Measurements from ENCODE around the gene DCAKD. TPM values are rescaled to one million over a fixed set of nuclear protein-coding genes. Genes with fewer than 3 reads are reported as not detected.

DCAKD gene
- total and polyA plus RNA-seq, 2 donors (not counting 3 experiments of a cell fraction or from before 2014, with no cell fraction given): 30.8 to 36.5 TPM

GRCh38 chr17:45013021-45013997 is 38.1 kb downstream of the DCAKD start:
- H3K9me1 ChIP-seq (replicated peaks; ENCODE audit: control insufficient read depth, extremely low read depth, insufficient read depth, low read length): no peaks in the 10 kb centered on the region

More at GRCh38 chr17:45013021-45013997, 38.1 kb downstream of the DCAKD start:
- dilution Hi-C loops (cut with MboI; ENCODE audit: extremely low pct_ligation_motif_present, low sequenced_read_pairs): no loop called here
- no peak overlapping the region for H3K4me3 ChIP-seq (replicated peaks in 1 of 3; ENCODE audit: insufficient read depth in 1 of 3, low read depth in 1 of 3, low read length in 3 of 3)
- no peaks in the 10 kb centered on the region for H4K20me1 ChIP-seq (replicated peaks; ENCODE audit: control insufficient read depth, extremely low read depth, insufficient read depth, low read length)
- H3K36me3 ChIP-seq (ENCODE audit: control insufficient read depth in 2 of 2, extremely low read depth in 1 of 2, insufficient read depth in 2 of 2, low read length in 2 of 2): no peaks in the 10 kb centered on the region
- CTCF ChIA-PET: interaction anchor here (0.6 to 13.8 kb wide), 4 partner anchors 8 to 122 kb away, joined by 3 to 331 read pairs (median 3); partner anchors contain the start of genes ACBD4 and GFAP
- H3K79me2 ChIP-seq (ENCODE audit: control insufficient read depth, insufficient read depth, low read length): no peaks in the 10 kb centered on the region
- no peaks in the 10 kb centered on the region for H3K9me3 ChIP-seq (replicated peaks; ENCODE audit: control insufficient read depth, insufficient read depth, low read length)
- DNase-seq (ENCODE audit: low read depth, low spot score) (no peak), FAIRE-seq (no peak)
- H3K9ac ChIP-seq (replicated peaks; ENCODE audit: extremely low read depth, insufficient read depth, low read length): no peak overlapping the region
- POLR2A ChIA-PET: no interaction called here
- no peaks in the 10 kb centered on the region for H3K4me1 ChIP-seq (ENCODE audit: control insufficient read depth, extremely low read depth, insufficient read depth, low read length)
- H3K27me3 ChIP-seq (ENCODE audit: control insufficient read depth in 2 of 2, insufficient read depth in 2 of 2, low read length in 2 of 2): peaks cover 0 to under 1% of the 10 kb centered on the region in 2 experiments
- no TSS peak for BruUV-seq (replicated peaks)
- H2AFZ ChIP-seq (ENCODE audit: low read depth, low read length): no peak overlapping the region
- H3K4me2 ChIP-seq (ENCODE audit: insufficient read depth, low read length): no peak overlapping the region
- no peak for TF ChIP-seq JUN (IDR thresholded peaks at IDR 0.05; ENCODE audit: borderline replicate concordance, insufficient read depth, insufficient read length, low read depth)
- no peak for TF ChIP-seq POLR2A (IDR thresholded peaks at IDR 0.05; ENCODE audit: low read depth, low read length)
- TF ChIP-seq POLR2AphosphoS5 (IDR thresholded peaks at IDR 0.05; ENCODE audit: insufficient read depth, low read depth, low read length): no peak
- TF ChIP-seq GATA2 (IDR thresholded peaks at IDR 0.05; ENCODE audit: insufficient read depth, insufficient read length, low read depth, low read length): no peak
- TF ChIP-seq MYC (IDR thresholded peaks at IDR 0.05; ENCODE audit: low read depth, low read length): no peak
- no peak for TF ChIP-seq CTCF (IDR thresholded peaks at IDR 0.05; ENCODE audit: extremely low read depth in 1 of 2, insufficient read depth in 1 of 2, low read depth in 1 of 2, low read length in 2 of 2)
- no peak for TF ChIP-seq EZH2 (IDR thresholded peaks at IDR 0.05; ENCODE audit: borderline replicate concordance, low read depth, low read length, severe bottlenecking)
- TF ChIP-seq MAX (IDR thresholded peaks at IDR 0.05; ENCODE audit: insufficient read depth, insufficient read length): no peak
- no peak for TF ChIP-seq FOS (IDR thresholded peaks at IDR 0.05; ENCODE audit: borderline replicate concordance, insufficient read depth, low read length)
- intact Hi-C loops (cut with micrococcal nuclease): no loop called here
- H3K27ac ChIP-seq (ENCODE audit: insufficient read depth, low read depth, low read length): no peak overlapping the region
